SU-DHL-6 (cell line): ENCODE measurements around the gene SNU13.

Experiments
- H2AFZ ChIP-seq: fragments of 200-600 bp; sonication (generic); 2 replicates; pipeline ENCODE4 v1.6.1; 2014; ENCODE audit warnings: low read depth, mild to moderate bottlenecking, moderate library complexity, mixed read lengths, antibody characterized with exemption, low read length; ENCODE audit not compliant: severe bottlenecking
- H3F3A ChIP-seq: fragments of 200-600 bp; shearing (Covaris generic); 2 replicates; pipeline ENCODE4 v1.6.0; 2016; ENCODE audit warnings: antibody characterized with exemption, mild to moderate bottlenecking; ENCODE audit not compliant: insufficient read depth
- H3K27ac ChIP-seq: fragments of 200-600 bp; sonication (generic); 2 replicates; pipeline ENCODE4 v1.5.1; 2016; ENCODE audit warnings: low read depth, mild to moderate bottlenecking, low read length, moderate library complexity, mixed read lengths
- H3K27me3 ChIP-seq: fragments of 200-600 bp; sonication (generic), shearing (Covaris generic); 2 replicates; pipeline ENCODE4 v1.6.0; 2014; ENCODE audit warnings: mild to moderate bottlenecking, low read length
- H3K36me3 ChIP-seq: fragments of 200-600 bp; sonication (generic); 2 replicates; pipeline ENCODE4 v1.6.1; 2014; ENCODE audit warnings: mild to moderate bottlenecking, low read length, mixed read lengths
- H3K4me2 ChIP-seq: fragments of 300-600, 200-600 bp; shearing (Covaris generic), sonication (generic); 2 replicates; pipeline ENCODE4 v1.6.0; 2014; ENCODE audit warnings: low read length, low read depth, mild to moderate bottlenecking; ENCODE audit not compliant: poor library complexity, severe bottlenecking
- H3K4me3 ChIP-seq: fragments of 200-600 bp; sonication (generic); 2 replicates; pipeline ENCODE4 v1.5.1; 2014; ENCODE audit warnings: antibody characterized with exemption, low read length, mild to moderate bottlenecking, mixed read lengths; ENCODE audit not compliant: insufficient read depth, poor library complexity, severe bottlenecking
- H3K79me2 ChIP-seq: fragments of 200-600 bp; sonication (generic); 2 replicates; pipeline ENCODE4 v1.6.1; 2014; ENCODE audit warnings: mild to moderate bottlenecking, low read length, moderate library complexity; ENCODE audit not compliant: insufficient read depth
- H3K9ac ChIP-seq: fragments of 200-600 bp; sonication (generic); 2 replicates; pipeline ENCODE4 v1.7.0; 2014; ENCODE audit warnings: mild to moderate bottlenecking, low read length
- H3K9me2 ChIP-seq: fragments of 200-600 bp; sonication (generic); replicated peaks from 2 replicates; pipeline ENCODE4 v1.6.1; 2014; ENCODE audit warnings: low read length; ENCODE audit not compliant: insufficient read depth
- H3K9me3 ChIP-seq: fragments of 200-600 bp; sonication (generic); 2 replicates; pipeline ENCODE4 v1.6.1; 2014; ENCODE audit warnings: low read length, mixed read lengths; ENCODE audit not compliant: insufficient read depth
- H4K20me1 ChIP-seq: fragments of 200-600 bp; sonication (generic); 2 replicates; pipeline ENCODE4 v1.6.1; 2014; ENCODE audit warnings: low read depth, mild to moderate bottlenecking, antibody characterized with exemption, low read length, moderate library complexity, mixed read lengths
- CTCF ChIP-seq: fragments of 200-600 bp; sonication (generic); IDR thresholded peaks from one replicate; pipeline ENCODE4 v1.5.1; 2017; ENCODE audit warnings: antibody characterized with exemption, mild to moderate bottlenecking, low read length, moderate library complexity; ENCODE audit not compliant: insufficient read depth, poor library complexity, severe bottlenecking
- EZH2phosphoT487 ChIP-seq: fragments of 200-600 bp; sonication (generic), shearing (Covaris generic); conservative IDR thresholded peaks from 2 replicates; pipeline ENCODE4 v1.6.1; 2018; ENCODE audit warnings: mild to moderate bottlenecking, antibody characterized with exemption, low read length, moderate library complexity, mixed read lengths

Gene SNU13

DNA sequence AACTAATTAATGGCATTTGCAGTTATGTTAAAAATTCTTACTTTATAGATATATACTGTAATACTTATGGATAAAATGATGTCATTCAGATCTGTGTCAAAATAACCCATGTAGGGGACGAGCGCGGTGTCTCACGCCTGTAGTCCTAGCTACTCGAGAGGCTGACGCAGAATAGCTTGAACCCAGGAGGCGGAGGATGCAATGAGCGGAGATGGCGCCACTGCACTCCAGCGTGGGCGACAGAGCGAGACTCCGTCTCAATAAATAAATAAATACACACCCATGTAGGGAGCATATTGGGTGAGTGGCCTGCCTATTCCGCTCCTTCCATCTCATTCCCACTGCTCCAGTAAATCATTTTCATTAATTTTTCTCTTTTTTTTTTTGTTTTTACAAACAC, 7.1 kb downstream of the SNU13 start:
- Histone ChIP-seq H3K36me3 (peaks cover 17% of the 10 kb centered on the region; the same call in 1 of the 2 replicates), H4K20me1 (peaks cover 9% of the 10 kb centered on the region; the same call in 1 of the 2 replicates), H3K27me3 (no peaks in the 10 kb centered on the region), H3K9me3 (no peaks in the 10 kb centered on the region), H3K9me2 (no peaks in the 10 kb centered on the region), H3K4me3 (peak overlapping the region; percentile 65), H3K9ac (peak overlapping the region; percentile 70), H3K27ac (no peak overlapping the region), H2AFZ (no peak overlapping the region), H3K4me2 (peak overlapping the region; percentile 79), H3F3A (peaks cover 29% of the 10 kb centered on the region; the same call in 1 of the 2 replicates), H3K79me2 (peaks cover 85% of the 10 kb centered on the region)
- no peak for TF ChIP-seq EZH2phosphoT487
- no peak for TF ChIP-seq CTCF

GRCh38 chr22:41676134-41676533, 12.5 kb downstream of the SNU13 start:
- H3F3A ChIP-seq, result peaks cover 16% of the 10 kb centered on the region
- peaks cover 17% of the 10 kb centered on the region; the same call in 1 of the 2 replicates for H3K36me3 ChIP-seq
- no peaks in the 10 kb centered on the region for H3K9me2 ChIP-seq
- no peak overlapping the region for H3K9ac ChIP-seq
- H3K4me3 ChIP-seq, result no peak overlapping the region
- H3K79me2 ChIP-seq, result peaks cover 43% of the 10 kb centered on the region
- H3K27me3 ChIP-seq, result no peaks in the 10 kb centered on the region
- H4K20me1 ChIP-seq, result peaks cover 3% of the 10 kb centered on the region; the same call in 1 of the 2 replicates
- no peak overlapping the region for H3K4me2 ChIP-seq
- TF ChIP-seq CTCF, result no peak
- no peak for TF ChIP-seq EZH2phosphoT487
- H2AFZ ChIP-seq, result no peak overlapping the region
- no peaks in the 10 kb centered on the region for H3K9me3 ChIP-seq
- no peak overlapping the region for H3K27ac ChIP-seq

DNA sequence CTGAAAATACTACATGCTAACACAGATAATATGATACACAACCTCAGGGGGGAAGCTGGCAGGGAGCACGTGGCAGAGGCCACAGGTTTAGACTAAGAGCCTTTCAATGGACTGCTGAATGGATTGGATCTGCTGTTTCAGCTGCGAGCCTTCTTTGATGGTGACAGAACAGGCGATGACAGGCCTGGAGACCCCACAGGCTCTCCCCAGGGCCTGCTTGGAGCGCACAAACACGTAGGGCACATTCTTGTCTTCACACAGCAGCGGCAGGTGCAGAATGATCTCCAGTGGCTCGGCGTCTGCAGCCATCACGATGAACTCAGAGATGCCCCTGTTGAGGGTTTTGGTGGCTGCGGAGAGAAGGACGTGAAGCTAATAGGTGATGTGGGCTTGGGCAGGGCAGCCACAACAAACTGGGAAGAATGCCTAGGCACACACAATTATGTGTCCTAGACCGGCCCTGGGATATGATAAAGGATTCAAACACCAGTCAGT, 13.8 kb downstream of the SNU13 start:
- peaks cover 30% of the 10 kb centered on the region for H3K79me2 ChIP-seq
- no peaks in the 10 kb centered on the region for H3K9me2 ChIP-seq
- H3F3A ChIP-seq, result peaks cover 13% of the 10 kb centered on the region
- TF ChIP-seq CTCF, result no peak
- TF ChIP-seq EZH2phosphoT487, result no peak
- no peak overlapping the region for H3K9ac ChIP-seq
- H3K27me3 ChIP-seq, result no peaks in the 10 kb centered on the region
- no peak overlapping the region for H3K4me3 ChIP-seq
- H3K9me3 ChIP-seq, result no peaks in the 10 kb centered on the region
- H2AFZ ChIP-seq, result no peak overlapping the region
- no peak overlapping the region for H3K27ac ChIP-seq
- H3K4me2 ChIP-seq, result no peak overlapping the region
- H3K36me3 ChIP-seq, result peaks cover 12% of the 10 kb centered on the region; the same call in 1 of the 2 replicates
- H4K20me1 ChIP-seq, result no peaks in the 10 kb centered on the region; the same call in 1 of the 2 replicates
